ENCODE data around the gene FAM110A. TPM values are rescaled to one million over a fixed set of nuclear protein-coding genes. Genes with fewer than 3 reads are reported as not detected.

The FAM110A gene
- total RNA-seq, 1 donor from 2014 or later: 11.1 TPM

DNA sequence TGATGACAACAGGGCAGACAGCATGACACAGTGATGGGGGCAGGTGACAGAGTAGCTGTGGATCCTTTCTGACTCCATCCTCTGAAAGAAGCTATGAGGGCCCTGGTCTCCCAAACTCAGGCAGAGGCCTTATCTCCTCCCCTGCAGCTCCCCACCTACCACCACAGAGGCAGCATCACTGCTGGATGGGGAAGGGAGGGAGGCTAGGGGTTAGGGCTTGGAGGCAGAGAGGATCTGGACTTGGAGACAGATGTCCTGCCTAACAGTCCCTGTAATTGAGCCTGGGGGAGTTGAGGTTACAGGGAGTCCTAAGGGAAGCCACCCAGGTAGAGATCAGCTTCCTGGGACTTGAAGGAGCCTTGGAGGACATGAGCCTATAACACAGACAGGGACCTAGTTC, 37.9 kb downstream of the FAM110A start:
- H3K36me3 Mint-ChIP-seq: no peaks in the 10 kb centered on the region
- no peaks in the 10 kb centered on the region for H3K9me3 Mint-ChIP-seq
- H3K4me1 Mint-ChIP-seq: peaks cover 5% of the 10 kb centered on the region
- H3K27me3 Mint-ChIP-seq (ENCODE audit: low read depth): peaks cover 37% of the 10 kb centered on the region
- no peak for DNase-seq (ENCODE audit: low spot score in 2 of 2, unreplicated experiment in 2 of 2)
- H3K27ac Mint-ChIP-seq: no peak overlapping the region
- TF ChIP-seq, protein P1, sequence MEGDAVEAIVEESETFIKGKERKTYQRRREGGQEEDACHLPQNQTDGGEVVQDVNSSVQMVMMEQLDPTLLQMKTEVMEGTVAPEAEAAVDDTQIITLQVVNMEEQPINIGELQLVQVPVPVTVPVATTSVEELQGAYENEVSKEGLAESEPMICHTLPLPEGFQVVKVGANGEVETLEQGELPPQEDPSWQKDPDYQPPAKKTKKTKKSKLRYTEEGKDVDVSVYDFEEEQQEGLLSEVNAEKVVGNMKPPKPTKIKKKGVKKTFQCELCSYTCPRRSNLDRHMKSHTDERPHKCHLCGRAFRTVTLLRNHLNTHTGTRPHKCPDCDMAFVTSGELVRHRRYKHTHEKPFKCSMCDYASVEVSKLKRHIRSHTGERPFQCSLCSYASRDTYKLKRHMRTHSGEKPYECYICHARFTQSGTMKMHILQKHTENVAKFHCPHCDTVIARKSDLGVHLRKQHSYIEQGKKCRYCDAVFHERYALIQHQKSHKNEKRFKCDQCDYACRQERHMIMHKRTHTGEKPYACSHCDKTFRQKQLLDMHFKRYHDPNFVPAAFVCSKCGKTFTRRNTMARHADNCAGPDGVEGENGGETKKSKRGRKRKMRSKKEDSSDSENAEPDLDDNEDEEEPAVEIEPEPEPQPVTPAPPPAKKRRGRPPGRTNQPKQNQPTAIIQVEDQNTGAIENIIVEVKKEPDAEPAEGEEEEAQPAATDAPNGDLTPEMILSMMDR (IDR thresholded peaks at IDR 0.05; ENCODE audit: unreplicated experiment): no peak
- H3K4me3 Mint-ChIP-seq: no peak overlapping the region

DNA sequence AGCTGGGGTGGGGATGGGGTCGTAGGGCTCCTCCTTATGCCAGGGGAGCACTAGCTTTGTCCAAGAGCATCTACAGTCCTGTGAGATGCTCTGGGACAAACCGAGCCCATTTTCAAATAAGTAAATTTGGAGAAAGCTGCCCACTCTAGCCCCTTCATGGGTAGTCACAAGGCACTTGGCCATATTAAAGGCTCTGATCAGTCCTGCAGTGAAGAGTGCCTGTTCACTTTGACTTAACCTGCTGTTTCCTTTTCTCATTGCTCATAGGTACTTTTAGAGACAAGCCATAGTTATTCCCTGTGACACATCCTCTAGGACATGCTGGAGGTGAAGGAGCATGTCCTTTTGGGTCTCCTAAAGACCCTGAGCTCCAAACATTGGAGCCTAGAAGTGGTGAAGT, 38.4 kb downstream of the FAM110A start:
- no peak for DNase-seq (ENCODE audit: low spot score in 2 of 2, unreplicated experiment in 2 of 2)
- Mint-ChIP-seq H3K4me3 (no peak overlapping the region), H3K4me1 (peaks cover 5% of the 10 kb centered on the region), H3K36me3 (no peaks in the 10 kb centered on the region), H3K27ac (no peak overlapping the region), H3K9me3 (no peaks in the 10 kb centered on the region), H3K27me3 (ENCODE audit: low read depth) (peaks cover 37% of the 10 kb centered on the region)
- TF ChIP-seq, protein P1 (IDR thresholded peaks at IDR 0.05; ENCODE audit: unreplicated experiment): no peak

DNA sequence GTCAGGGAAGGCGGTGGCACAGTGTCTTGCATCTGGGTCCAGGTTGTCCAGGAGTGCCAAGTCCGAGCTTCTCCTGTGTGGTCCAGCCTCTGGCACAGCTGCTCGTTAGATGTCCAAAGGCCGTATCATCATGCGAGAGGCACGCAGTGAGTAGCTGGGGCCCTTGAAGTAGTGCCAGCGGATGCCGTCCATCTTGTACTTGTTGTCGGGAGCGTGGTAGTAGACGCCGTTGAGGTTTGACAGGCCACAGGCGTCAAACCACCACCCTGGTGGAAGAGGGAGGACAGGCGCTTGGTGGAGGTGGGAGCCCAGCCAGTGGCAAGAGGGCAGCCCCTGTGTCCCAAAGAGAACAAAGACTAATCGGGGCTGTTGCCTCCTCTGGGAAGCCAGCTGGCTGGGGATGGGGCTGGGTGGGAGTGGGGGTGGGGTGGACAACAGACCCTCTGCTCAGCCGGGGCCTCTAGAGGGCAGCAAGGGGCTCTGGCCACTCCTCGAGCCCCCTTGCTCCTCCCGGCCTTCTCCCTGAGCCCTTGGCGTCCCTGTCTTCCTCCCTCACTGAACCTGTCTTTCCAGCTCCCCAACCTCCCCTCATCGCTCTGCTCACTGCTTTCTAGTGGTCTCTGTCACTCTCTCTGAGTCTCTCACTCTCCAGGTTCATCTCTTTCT, 39.5 kb downstream of the FAM110A start:
- TF ChIP-seq, protein P1 (IDR thresholded peaks at IDR 0.05; ENCODE audit: unreplicated experiment): no peak
- no peak for DNase-seq (ENCODE audit: low spot score in 2 of 2, unreplicated experiment in 2 of 2)
- Mint-ChIP-seq H3K4me3 (no peak overlapping the region), H3K4me1 (peaks cover 5% of the 10 kb centered on the region), H3K36me3 (no peaks in the 10 kb centered on the region), H3K9me3 (no peaks in the 10 kb centered on the region), H3K27me3 (ENCODE audit: low read depth) (peaks cover 39% of the 10 kb centered on the region), H3K27ac (no peak overlapping the region)

DNA sequence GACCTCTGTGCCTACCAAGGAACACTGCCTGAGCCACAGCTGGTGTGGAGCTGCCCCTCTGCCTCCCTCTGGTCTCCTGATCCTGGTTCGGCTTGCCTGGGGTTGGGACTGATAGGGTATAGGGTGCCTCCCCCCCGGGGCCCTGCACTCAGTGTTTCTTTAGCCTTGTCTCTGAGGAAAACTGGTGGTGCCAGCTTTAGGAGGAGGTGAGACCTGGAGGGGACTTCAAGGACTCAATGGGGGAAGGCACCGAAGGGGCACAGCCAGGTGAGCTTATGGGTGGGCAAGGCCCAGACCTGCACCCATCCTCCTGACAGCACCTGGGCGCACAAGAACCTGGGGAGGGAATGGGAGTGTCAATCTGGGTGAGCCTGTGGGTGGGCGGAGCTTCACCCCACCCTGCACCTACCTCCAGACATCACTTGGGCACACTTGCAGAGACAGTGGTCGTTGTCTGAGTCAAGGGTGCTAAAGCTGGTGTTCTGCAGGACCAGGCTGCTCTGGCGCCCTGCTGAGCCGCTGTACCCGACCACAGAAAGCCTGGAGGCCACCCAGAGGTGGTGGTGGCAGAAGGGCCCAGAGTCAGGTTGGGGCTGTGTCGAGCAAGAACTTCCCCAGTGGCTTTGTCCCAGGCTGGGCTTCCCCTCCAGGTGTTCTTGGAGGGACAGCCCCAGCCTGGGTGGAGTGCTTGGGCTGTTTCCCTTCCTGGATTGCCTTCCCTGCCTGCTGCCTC, 40.5 kb downstream of the FAM110A start:
- Mint-ChIP-seq H3K9me3 (no peaks in the 10 kb centered on the region), H3K36me3 (no peaks in the 10 kb centered on the region), H3K4me3 (no peak overlapping the region), H3K27me3 (ENCODE audit: low read depth) (peaks cover 35% of the 10 kb centered on the region), H3K27ac (no peak overlapping the region), H3K4me1 (peaks cover 5% of the 10 kb centered on the region)
- DNase-seq (ENCODE audit: low spot score in 2 of 2, unreplicated experiment in 2 of 2): no peak
- TF ChIP-seq, protein P1 (IDR thresholded peaks at IDR 0.05; ENCODE audit: unreplicated experiment): no peak

DNA sequence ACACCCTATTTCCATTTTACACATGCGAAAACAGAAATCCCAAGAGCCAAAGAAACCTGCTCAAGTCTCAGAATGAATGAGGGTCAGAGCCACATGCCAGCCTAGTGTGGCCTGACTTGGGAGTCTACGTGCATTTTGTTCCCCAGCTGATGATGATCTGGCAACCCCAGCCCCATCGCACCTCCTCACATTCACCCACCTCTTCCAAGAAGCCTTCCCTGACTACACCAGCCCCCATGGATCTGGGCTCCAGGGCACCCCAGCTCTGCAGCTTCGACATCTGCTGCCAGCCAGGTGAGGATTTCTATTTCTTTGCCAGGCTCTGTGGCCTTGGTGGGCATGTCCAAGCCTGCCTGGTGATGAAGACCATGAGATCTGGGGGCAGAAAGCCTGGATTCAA, 41.6 kb downstream of the FAM110A start:
- TF ChIP-seq, protein P1 (IDR thresholded peaks at IDR 0.05; ENCODE audit: unreplicated experiment): no peak
- Mint-ChIP-seq H3K27ac (no peak overlapping the region), H3K36me3 (no peaks in the 10 kb centered on the region)

More for the DNA sequence above, 41.6 kb downstream of the FAM110A start:
- Mint-ChIP-seq H3K4me3 (no peak overlapping the region), H3K9me3 (no peaks in the 10 kb centered on the region), H3K4me1 (peaks cover 5% of the 10 kb centered on the region), H3K27me3 (ENCODE audit: low read depth) (peaks cover 29% of the 10 kb centered on the region)
- DNase-seq (ENCODE audit: low spot score in 2 of 2, unreplicated experiment in 2 of 2): no peak

Measured in mesothelial cell of epicardium (in vitro differentiated cells).